Thymus (tissue), 11 donors: ENCODE measurements around the gene GYS2. TPM values are rescaled to one million over a fixed set of nuclear protein-coding genes. Genes with fewer than 3 reads are reported as not detected.

Experiments
- DNase-seq, 9 donors: peaks; one replicate each; pipeline ENCODE4 v3.0.0-alpha.2; 2013; ENCODE audit warnings: low spot score in 9 of 9, low read depth in 6 of 9, missing footprints in 1 of 9
- H3K27ac ChIP-seq, 2 donors: one replicate each; pipeline ENCODE4 v1.5.1; 2013; ENCODE audit warnings: control low read depth in 1 of 2, low read depth in 1 of 2, low read length in 1 of 2, mild to moderate bottlenecking in 1 of 2, moderate library complexity in 1 of 2
- H3K27me3 ChIP-seq, 2 donors: one replicate each; pipeline ENCODE4 v1.5.1; 2013; ENCODE audit warnings: low read length in 1 of 2; ENCODE audit not compliant: control insufficient read depth in 2 of 2, insufficient read depth in 1 of 2
- H3K36me3 ChIP-seq, 2 donors: one replicate each; pipeline ENCODE4 v1.5.1; 2013; ENCODE audit warnings: low read length in 1 of 2, mild to moderate bottlenecking in 1 of 2, moderate library complexity in 1 of 2; ENCODE audit not compliant: control insufficient read depth in 2 of 2, insufficient read depth in 2 of 2
- H3K4me1 ChIP-seq, 2 donors: one replicate each; pipeline ENCODE4 v1.5.1; 2013; ENCODE audit warnings: low read length in 2 of 2; ENCODE audit not compliant: control insufficient read depth in 2 of 2, insufficient read depth in 2 of 2
- H3K4me3 ChIP-seq, 2 donors: one replicate each; pipeline ENCODE4 v1.5.1; 2013; ENCODE audit warnings: low read length in 2 of 2, control low read depth in 1 of 2, mild to moderate bottlenecking in 1 of 2
- H3K9me3 ChIP-seq, 2 donors: one replicate each; pipeline ENCODE4 v1.5.1; 2013; ENCODE audit warnings: low read length in 1 of 2, mild to moderate bottlenecking in 1 of 2; ENCODE audit not compliant: control insufficient read depth in 2 of 2, insufficient read depth in 1 of 2
- WGBS: extraction: QIAGEN DNeasy Blood & Tissue Kit; methylation state at CpG from one replicate; pipeline ENCODE4 v1.1.7; 2013; 5-methylcytosine and 5-hydroxymethylcytosine counted together
- polyA plus RNA-seq: library from polyadenylated mRNA; stranded (reverse); fragments of 200-250 nt; gene quantifications from one replicate; pipeline ENCODE4 v1.2.3, GENCODE V29; 2013
- total RNA-seq: library from RNA; stranded (reverse); fragments of 120-200 nt; gene quantifications from one replicate; pipeline ENCODE4 v1.2.4, GENCODE V29; 2013
- donor health status: healthy.

The GYS2 gene
- total and polyA plus RNA-seq, 2 donors: 0.14 TPM; not detected in 1

- WGBS: 67% methylated on average over 4 of the region's 4 CpGs
- H3K27me3 ChIP-seq: no peaks in the 10 kb centered on the region
- no peaks in the 10 kb centered on the region for H3K9me3 ChIP-seq
- H3K27ac ChIP-seq: no peak overlapping the region
- H3K36me3 ChIP-seq: no peaks in the 10 kb centered on the region
- H3K4me1 ChIP-seq: no peaks in the 10 kb centered on the region
- H3K4me3 ChIP-seq: no peak overlapping the region
- DNase-seq: no peak
These were observed 52.7 kb downstream of the GYS2 start for GRCh38 chr12:21551841-21552465.

- 87% methylated on average over 1 of the region's 1 CpG for WGBS
- Histone ChIP-seq H3K9me3 (no peaks in the 10 kb centered on the region), H3K27me3 (no peaks in the 10 kb centered on the region), H3K36me3 (no peaks in the 10 kb centered on the region), H3K27ac (no peak overlapping the region), H3K4me3 (no peak overlapping the region), H3K4me1 (no peaks in the 10 kb centered on the region)
- no peak for DNase-seq
These were observed 57.2 kb downstream of the GYS2 start for GRCh38 chr12:21547437-21547836.

- Histone ChIP-seq H3K27ac (no peak overlapping the region), H3K4me1 (no peaks in the 10 kb centered on the region), H3K27me3 (no peaks in the 10 kb centered on the region), H3K36me3 (no peaks in the 10 kb centered on the region), H3K9me3 (no peaks in the 10 kb centered on the region), H3K4me3 (no peak overlapping the region)
- WGBS: 39% methylated on average over 1 of the region's 1 CpG
- DNase-seq: no peak
These were observed 57.9 kb downstream of the GYS2 start for GRCh38 chr12:21546716-21547115.

GRCh38 chr12:21545557-21545956 lies 59.1 kb downstream of the GYS2 start:
- no peak for DNase-seq
- H3K27me3 ChIP-seq: no peaks in the 10 kb centered on the region
- H3K9me3 ChIP-seq: no peaks in the 10 kb centered on the region
- H3K27ac ChIP-seq: no peak overlapping the region
- no peaks in the 10 kb centered on the region for H3K4me1 ChIP-seq
- 94% methylated on average over 2 of the region's 2 CpGs for WGBS
- H3K4me3 ChIP-seq: no peak overlapping the region
- H3K36me3 ChIP-seq: no peaks in the 10 kb centered on the region

GRCh38 chr12:21543151-21543550 lies 61.5 kb downstream of the GYS2 start:
- Histone ChIP-seq H3K4me3 (no peak overlapping the region), H3K9me3 (no peaks in the 10 kb centered on the region), H3K27ac (no peak overlapping the region), H3K36me3 (no peaks in the 10 kb centered on the region), H3K27me3 (no peaks in the 10 kb centered on the region), H3K4me1 (no peaks in the 10 kb centered on the region)
- no peak for DNase-seq

DNA sequence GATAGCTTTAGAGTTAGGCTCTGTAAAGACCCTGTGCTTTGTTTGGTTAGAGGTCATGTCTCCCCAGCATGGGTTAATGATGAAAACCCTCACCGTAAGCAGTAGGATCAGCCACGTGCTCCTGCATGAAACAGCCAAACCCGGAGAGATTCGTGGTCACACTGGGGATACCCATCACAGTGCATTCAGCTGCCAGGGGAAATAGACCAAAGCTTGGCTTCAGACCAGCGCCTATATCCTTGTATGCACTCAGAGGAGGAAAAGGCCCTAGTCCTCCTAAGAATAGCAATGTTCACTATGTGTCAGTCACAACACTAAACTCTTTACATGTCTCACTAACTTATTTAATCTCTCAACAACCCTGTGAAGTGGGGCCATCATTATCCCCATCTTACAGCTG lies 62.2 kb downstream of the GYS2 start:
- 33% methylated on average over 5 of the region's 5 CpGs for WGBS
- Histone ChIP-seq H3K9me3 (no peaks in the 10 kb centered on the region), H3K4me1 (no peaks in the 10 kb centered on the region), H3K36me3 (no peaks in the 10 kb centered on the region), H3K4me3 (no peak overlapping the region), H3K27ac (no peak overlapping the region), H3K27me3 (no peaks in the 10 kb centered on the region)
- DNase-seq: no peak

DNA sequence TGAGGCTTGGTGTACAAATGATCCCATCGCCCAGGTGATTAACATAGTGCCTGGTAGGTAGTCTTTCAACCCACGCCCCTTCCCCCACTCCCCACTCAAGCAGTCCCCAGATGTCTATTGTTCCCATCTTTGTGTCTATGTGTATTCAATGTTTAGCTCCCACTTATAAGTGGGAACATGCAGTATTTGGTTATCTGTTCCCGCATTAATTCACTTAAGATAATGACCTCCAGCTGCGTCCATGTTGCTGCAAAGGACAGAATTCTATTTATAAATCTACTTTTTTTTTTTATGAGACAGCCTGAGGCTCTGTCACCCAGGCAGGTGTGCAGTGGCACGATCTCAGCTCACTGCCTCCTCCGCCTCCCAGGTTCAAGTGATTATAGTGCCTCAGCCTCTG lies 62.9 kb downstream of the GYS2 start:
- Histone ChIP-seq H3K4me3 (no peak overlapping the region), H3K27me3 (no peaks in the 10 kb centered on the region), H3K36me3 (no peaks in the 10 kb centered on the region), H3K9me3 (no peaks in the 10 kb centered on the region), H3K27ac (no peak overlapping the region), H3K4me1 (no peaks in the 10 kb centered on the region)
- no peak for DNase-seq
- WGBS: 94% methylated on average over 6 of the region's 6 CpGs

- Histone ChIP-seq H3K4me1 (no peaks in the 10 kb centered on the region), H3K36me3 (no peaks in the 10 kb centered on the region), H3K27ac (no peak overlapping the region), H3K9me3 (no peaks in the 10 kb centered on the region), H3K4me3 (no peak overlapping the region), H3K27me3 (no peaks in the 10 kb centered on the region)
- DNase-seq: no peak
These were observed 64.8 kb downstream of the GYS2 start for GRCh38 chr12:21539797-21540196.

GRCh38 chr12:21538061-21538653 lies 66.5 kb downstream of the GYS2 start:
- DNase-seq: no peak

More at GRCh38 chr12:21538061-21538653, 66.5 kb downstream of the GYS2 start:
- Histone ChIP-seq H3K27ac (no peak overlapping the region), H3K9me3 (no peaks in the 10 kb centered on the region), H3K4me3 (no peak overlapping the region), H3K4me1 (no peaks in the 10 kb centered on the region), H3K36me3 (no peaks in the 10 kb centered on the region), H3K27me3 (peaks cover 0 to 3% of the 10 kb centered on the region in 2 donors)
- 95% methylated on average over 5 of the region's 5 CpGs for WGBS
